GM12878 (cell line): ENCODE measurements around the gene ANKRD33B.

Experiments
- BRCA1 ChIP-seq: IDR thresholded peaks from 2 replicates; pipeline ENCODE4 v1.6.1; 2011; ENCODE audit warnings: low read depth, low read length, improper control_type of control experiment
- CHD1 ChIP-seq: IDR thresholded peaks from 2 replicates; pipeline ENCODE4 v1.6.1; 2012; ENCODE audit warnings: low read depth, low read length, improper control_type of control experiment
- EZH2 ChIP-seq: IDR thresholded peaks from 2 replicates; pipeline ENCODE4 v1.6.1; 2012; ENCODE audit warnings: low read depth, mild to moderate bottlenecking, control low read depth, inconsistent platforms, low read length, borderline replicate concordance; ENCODE audit not compliant: control insufficient read depth
- FOS ChIP-seq: IDR thresholded peaks from 3 replicates; pipeline ENCODE4 v1.6.1; 2011; ENCODE audit warnings: borderline replicate concordance; ENCODE audit not compliant: insufficient read length; ENCODE audit errors: extremely low read depth
- FOXK2 ChIP-seq: fragments of 450-650 bp; IDR thresholded peaks from 2 replicates; pipeline ENCODE4 v1.6.1; 2017; ENCODE audit warnings: mild to moderate bottlenecking, moderate library complexity
- MXI1 ChIP-seq: fragments of 150-350 bp; IDR thresholded peaks from 2 replicates; pipeline ENCODE4 v1.6.1; 2011; ENCODE audit warnings: low read depth, mild to moderate bottlenecking, inconsistent platforms, low read length, improper control_type of control experiment
- NFYB ChIP-seq: IDR thresholded peaks from 2 replicates; pipeline ENCODE4 v1.6.1; 2011; ENCODE audit warnings: low read depth, mild to moderate bottlenecking, low read length, improper control_type of control experiment, moderate library complexity; ENCODE audit not compliant: insufficient read depth
- POLR2AphosphoS2 ChIP-seq: IDR thresholded peaks from 2 replicates; pipeline ENCODE4 v1.6.1; 2011; ENCODE audit warnings: low read depth, mild to moderate bottlenecking, low read length, improper control_type of control experiment, moderate library complexity
- SREBF1 ChIP-seq: IDR thresholded peaks from 2 replicates; pipeline ENCODE4 v1.6.1; 2012; ENCODE audit warnings: mild to moderate bottlenecking, low read length
- SUZ12 ChIP-seq: fragments of 200-600 bp; sonication (generic); IDR thresholded peaks from one replicate; pipeline ENCODE4 v1.6.1; 2018; ENCODE audit warnings: antibody characterized with exemption, mild to moderate bottlenecking; ENCODE audit not compliant: unreplicated experiment
- TF ChIP-seq, protein P1 (sequence below), 3 experiments: IDR thresholded peaks in 2 of 3; conservative IDR thresholded peaks in 1 of 3; 2 replicates each; pipeline ENCODE4 v1.5.1; 2011; ENCODE audit warnings: low read depth in 3 of 3, low read length in 3 of 3, mild to moderate bottlenecking in 3 of 3, control low read depth in 2 of 3, moderate library complexity in 2 of 3, inconsistent platforms in 1 of 3, mixed read lengths in 1 of 3; ENCODE audit not compliant: control insufficient read depth in 2 of 3, insufficient read depth in 1 of 3; ENCODE audit errors: extremely low read depth in 1 of 3
- TF ChIP-seq, protein P2 (sequence below): IDR thresholded peaks from 2 replicates; pipeline ENCODE4 v1.6.1; 2011; ENCODE audit warnings: low read depth, low read length, improper control_type of control experiment, borderline replicate concordance
- TF ChIP-seq, protein P3 (sequence below): fragments of 450-650 bp; IDR thresholded peaks from 2 replicates; pipeline ENCODE4 v1.6.1; 2014; ENCODE audit warnings: mild to moderate bottlenecking
- TF ChIP-seq, protein P4 (sequence below): fragments of 450-650 bp; formaldehyde crosslinking; IDR thresholded peaks from 2 replicates; pipeline ENCODE4 v1.5.0; 2022; ENCODE audit warnings: mild to moderate bottlenecking, missing genetic modification characterization

DNA sequence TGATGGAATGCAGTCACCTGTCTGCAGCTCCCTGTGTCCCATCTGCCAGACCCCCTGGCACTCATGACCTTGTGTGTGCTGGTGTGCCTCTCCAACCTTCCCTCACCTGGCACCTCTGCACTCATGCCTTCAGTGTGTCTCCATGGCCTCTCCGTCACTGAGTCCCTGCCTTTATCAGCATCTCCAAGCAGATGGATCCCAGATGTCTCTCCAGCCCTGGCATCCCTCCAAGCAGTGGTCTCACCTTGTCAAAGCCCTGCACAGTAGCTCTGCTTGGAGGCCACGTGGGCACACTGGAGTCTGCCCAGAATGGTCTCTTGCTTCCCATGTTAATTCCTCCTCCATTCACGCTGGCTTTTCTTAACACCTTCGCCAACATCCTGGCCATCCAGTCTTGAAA, 112.4 kb downstream of the ANKRD33B start:
- TF ChIP-seq SUZ12 (no peak), BRCA1 (no peak), SREBF1 (no peak), FOXK2 (no peak), CHD1 (no peak), EZH2 (no peak), MXI1 (no peak), NFYB (no peak), POLR2AphosphoS2 (peak; percentile 71; the same call in 1 of the 2 replicates), FOS (no peak)
- TF ChIP-seq, protein P1, sequence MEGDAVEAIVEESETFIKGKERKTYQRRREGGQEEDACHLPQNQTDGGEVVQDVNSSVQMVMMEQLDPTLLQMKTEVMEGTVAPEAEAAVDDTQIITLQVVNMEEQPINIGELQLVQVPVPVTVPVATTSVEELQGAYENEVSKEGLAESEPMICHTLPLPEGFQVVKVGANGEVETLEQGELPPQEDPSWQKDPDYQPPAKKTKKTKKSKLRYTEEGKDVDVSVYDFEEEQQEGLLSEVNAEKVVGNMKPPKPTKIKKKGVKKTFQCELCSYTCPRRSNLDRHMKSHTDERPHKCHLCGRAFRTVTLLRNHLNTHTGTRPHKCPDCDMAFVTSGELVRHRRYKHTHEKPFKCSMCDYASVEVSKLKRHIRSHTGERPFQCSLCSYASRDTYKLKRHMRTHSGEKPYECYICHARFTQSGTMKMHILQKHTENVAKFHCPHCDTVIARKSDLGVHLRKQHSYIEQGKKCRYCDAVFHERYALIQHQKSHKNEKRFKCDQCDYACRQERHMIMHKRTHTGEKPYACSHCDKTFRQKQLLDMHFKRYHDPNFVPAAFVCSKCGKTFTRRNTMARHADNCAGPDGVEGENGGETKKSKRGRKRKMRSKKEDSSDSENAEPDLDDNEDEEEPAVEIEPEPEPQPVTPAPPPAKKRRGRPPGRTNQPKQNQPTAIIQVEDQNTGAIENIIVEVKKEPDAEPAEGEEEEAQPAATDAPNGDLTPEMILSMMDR (IDR thresholded peaks at IDR 0.05 in 2 of 3, conservative IDR thresholded peaks at IDR 0.05 in 1 of 3; ENCODE audit: control insufficient read depth in 2 of 3, extremely low read depth in 1 of 3, insufficient read depth in 1 of 3, low read depth in 3 of 3, low read length in 3 of 3) = no peak
- TF ChIP-seq, protein P2, sequence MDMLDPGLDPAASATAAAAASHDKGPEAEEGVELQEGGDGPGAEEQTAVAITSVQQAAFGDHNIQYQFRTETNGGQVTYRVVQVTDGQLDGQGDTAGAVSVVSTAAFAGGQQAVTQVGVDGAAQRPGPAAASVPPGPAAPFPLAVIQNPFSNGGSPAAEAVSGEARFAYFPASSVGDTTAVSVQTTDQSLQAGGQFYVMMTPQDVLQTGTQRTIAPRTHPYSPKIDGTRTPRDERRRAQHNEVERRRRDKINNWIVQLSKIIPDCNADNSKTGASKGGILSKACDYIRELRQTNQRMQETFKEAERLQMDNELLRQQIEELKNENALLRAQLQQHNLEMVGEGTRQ = no peak
- TF ChIP-seq, protein P3, sequence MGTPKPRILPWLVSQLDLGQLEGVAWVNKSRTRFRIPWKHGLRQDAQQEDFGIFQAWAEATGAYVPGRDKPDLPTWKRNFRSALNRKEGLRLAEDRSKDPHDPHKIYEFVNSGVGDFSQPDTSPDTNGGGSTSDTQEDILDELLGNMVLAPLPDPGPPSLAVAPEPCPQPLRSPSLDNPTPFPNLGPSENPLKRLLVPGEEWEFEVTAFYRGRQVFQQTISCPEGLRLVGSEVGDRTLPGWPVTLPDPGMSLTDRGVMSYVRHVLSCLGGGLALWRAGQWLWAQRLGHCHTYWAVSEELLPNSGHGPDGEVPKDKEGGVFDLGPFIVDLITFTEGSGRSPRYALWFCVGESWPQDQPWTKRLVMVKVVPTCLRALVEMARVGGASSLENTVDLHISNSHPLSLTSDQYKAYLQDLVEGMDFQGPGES = no peak
- TF ChIP-seq, protein P4, sequence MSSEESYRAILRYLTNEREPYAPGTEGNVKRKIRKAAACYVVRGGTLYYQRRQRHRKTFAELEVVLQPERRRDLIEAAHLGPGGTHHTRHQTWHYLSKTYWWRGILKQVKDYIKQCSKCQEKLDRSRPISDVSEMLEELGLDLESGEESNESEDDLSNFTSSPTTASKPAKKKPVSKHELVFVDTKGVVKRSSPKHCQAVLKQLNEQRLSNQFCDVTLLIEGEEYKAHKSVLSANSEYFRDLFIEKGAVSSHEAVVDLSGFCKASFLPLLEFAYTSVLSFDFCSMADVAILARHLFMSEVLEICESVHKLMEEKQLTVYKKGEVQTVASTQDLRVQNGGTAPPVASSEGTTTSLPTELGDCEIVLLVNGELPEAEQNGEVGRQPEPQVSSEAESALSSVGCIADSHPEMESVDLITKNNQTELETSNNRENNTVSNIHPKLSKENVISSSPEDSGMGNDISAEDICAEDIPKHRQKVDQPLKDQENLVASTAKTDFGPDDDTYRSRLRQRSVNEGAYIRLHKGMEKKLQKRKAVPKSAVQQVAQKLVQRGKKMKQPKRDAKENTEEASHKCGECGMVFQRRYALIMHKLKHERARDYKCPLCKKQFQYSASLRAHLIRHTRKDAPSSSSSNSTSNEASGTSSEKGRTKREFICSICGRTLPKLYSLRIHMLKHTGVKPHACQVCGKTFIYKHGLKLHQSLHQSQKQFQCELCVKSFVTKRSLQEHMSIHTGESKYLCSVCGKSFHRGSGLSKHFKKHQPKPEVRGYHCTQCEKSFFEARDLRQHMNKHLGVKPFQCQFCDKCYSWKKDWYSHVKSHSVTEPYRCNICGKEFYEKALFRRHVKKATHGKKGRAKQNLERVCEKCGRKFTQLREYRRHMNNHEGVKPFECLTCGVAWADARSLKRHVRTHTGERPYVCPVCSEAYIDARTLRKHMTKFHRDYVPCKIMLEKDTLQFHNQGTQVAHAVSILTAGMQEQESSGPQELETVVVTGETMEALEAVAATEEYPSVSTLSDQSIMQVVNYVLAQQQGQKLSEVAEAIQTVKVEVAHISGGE (CRISPR knock-in tag) = no peak
